Measurements from ENCODE around the gene SRPK2. TPM values are rescaled to one million over a fixed set of nuclear protein-coding genes. Genes with fewer than 3 reads are reported as not detected.
"Not testable (repeated sequence)": the region's sequence is repeated elsewhere in the genome, so short reads cannot be mapped to it uniquely, and the experiment has no call there.

SRPK2 gene
- total RNA-seq, 1 donor from 2014 or later, result 70.5 TPM

GRCh38 chr7:105423987-105424386, 35.3 kb upstream of the SRPK2 start:
- no peaks in the 10 kb centered on the region for H3K36me3 Mint-ChIP-seq (ENCODE audit: low read depth, unreplicated experiment)
- no peak for DNase-seq (ENCODE audit: low spot score)
- no peak overlapping the region for H3K4me3 Mint-ChIP-seq (ENCODE audit: unreplicated experiment)
- no peak overlapping the region for H3K27ac Mint-ChIP-seq (ENCODE audit: unreplicated experiment)
- TF ChIP-seq, protein P1, sequence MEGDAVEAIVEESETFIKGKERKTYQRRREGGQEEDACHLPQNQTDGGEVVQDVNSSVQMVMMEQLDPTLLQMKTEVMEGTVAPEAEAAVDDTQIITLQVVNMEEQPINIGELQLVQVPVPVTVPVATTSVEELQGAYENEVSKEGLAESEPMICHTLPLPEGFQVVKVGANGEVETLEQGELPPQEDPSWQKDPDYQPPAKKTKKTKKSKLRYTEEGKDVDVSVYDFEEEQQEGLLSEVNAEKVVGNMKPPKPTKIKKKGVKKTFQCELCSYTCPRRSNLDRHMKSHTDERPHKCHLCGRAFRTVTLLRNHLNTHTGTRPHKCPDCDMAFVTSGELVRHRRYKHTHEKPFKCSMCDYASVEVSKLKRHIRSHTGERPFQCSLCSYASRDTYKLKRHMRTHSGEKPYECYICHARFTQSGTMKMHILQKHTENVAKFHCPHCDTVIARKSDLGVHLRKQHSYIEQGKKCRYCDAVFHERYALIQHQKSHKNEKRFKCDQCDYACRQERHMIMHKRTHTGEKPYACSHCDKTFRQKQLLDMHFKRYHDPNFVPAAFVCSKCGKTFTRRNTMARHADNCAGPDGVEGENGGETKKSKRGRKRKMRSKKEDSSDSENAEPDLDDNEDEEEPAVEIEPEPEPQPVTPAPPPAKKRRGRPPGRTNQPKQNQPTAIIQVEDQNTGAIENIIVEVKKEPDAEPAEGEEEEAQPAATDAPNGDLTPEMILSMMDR (IDR thresholded peaks at IDR 0.05; ENCODE audit: unreplicated experiment), result no peak
- H3K4me1 Mint-ChIP-seq (ENCODE audit: unreplicated experiment), result no peaks in the 10 kb centered on the region
- peaks cover 2% of the 10 kb centered on the region for H3K27me3 Mint-ChIP-seq (ENCODE audit: unreplicated experiment)
- no peaks in the 10 kb centered on the region for H3K9me3 Mint-ChIP-seq (ENCODE audit: unreplicated experiment)

DNA sequence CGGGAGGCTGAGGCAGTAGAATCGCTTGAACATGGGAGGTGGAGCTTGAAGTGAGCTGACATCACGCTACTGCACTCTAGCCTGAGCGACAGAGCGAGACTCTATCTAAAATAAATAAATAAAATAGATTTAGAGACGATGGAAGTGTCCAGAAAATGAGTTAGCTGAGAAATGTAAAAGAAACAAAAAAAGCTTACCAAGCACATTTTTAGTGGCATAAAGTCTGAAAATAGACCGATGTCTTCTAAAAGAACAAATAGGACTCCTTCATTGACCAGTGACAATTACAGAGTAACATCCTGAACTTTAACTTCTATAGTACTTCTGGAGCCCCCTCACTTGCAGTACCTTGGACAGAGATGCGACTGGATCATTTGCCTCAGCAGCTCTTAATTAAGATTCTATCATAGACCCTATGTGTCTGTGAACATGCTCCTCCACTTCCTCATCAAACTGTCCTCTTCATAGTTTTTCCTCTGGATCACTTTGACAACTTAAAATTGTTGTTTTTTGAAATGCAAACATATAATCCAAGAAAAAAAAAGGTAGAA, 25.2 kb upstream of the SRPK2 start:
- Mint-ChIP-seq H3K9me3 (ENCODE audit: unreplicated experiment) (no peaks in the 10 kb centered on the region), H3K4me1 (ENCODE audit: unreplicated experiment) (peaks cover 2% of the 10 kb centered on the region)
- TF ChIP-seq, protein P1 (IDR thresholded peaks at IDR 0.05; ENCODE audit: unreplicated experiment), result no peak

GRCh38 chr7:105410774-105411173, 22.1 kb upstream of the SRPK2 start:
- H3K36me3 Mint-ChIP-seq (ENCODE audit: low read depth, unreplicated experiment); H3K27ac Mint-ChIP-seq (ENCODE audit: unreplicated experiment); H3K9me3 Mint-ChIP-seq (ENCODE audit: unreplicated experiment): not testable (repeated sequence)

More for the DNA sequence above, 25.2 kb upstream of the SRPK2 start:
- H3K36me3 Mint-ChIP-seq (ENCODE audit: low read depth, unreplicated experiment), result no peaks in the 10 kb centered on the region
- DNase-seq (ENCODE audit: low spot score), result no peak
- H3K4me3 Mint-ChIP-seq (ENCODE audit: unreplicated experiment), result no peak overlapping the region
- H3K27ac Mint-ChIP-seq (ENCODE audit: unreplicated experiment), result no peak overlapping the region
- H3K27me3 Mint-ChIP-seq (ENCODE audit: unreplicated experiment), result peaks cover 2% of the 10 kb centered on the region

DNA sequence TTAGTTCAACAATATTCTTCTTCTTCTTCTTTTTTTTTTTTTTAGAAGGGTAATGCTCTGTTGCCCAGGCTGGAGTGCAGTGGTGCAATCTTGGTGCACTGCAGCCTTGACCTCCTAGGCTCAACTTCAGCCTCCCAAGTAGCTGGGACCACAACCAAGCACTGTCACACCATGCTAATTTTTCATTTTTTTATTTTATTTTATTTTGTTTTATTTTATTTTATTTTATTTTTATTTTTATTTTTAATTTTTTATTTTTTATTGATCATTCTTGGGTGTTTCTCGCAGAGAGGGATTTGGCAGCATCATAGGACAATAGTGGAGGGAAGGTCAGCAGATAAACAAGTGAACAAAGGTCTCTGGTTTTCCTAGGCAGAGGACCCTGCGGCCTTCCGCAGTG, 21.1 kb upstream of the SRPK2 start:
- H3K4me3 Mint-ChIP-seq (ENCODE audit: unreplicated experiment); H3K4me1 Mint-ChIP-seq (ENCODE audit: unreplicated experiment); H3K9me3 Mint-ChIP-seq (ENCODE audit: unreplicated experiment); H3K27ac Mint-ChIP-seq (ENCODE audit: unreplicated experiment); DNase-seq (ENCODE audit: low spot score); H3K27me3 Mint-ChIP-seq (ENCODE audit: unreplicated experiment); H3K36me3 Mint-ChIP-seq (ENCODE audit: low read depth, unreplicated experiment): not testable (repeated sequence)

More at GRCh38 chr7:105410774-105411173, 22.1 kb upstream of the SRPK2 start:
- H3K4me3 Mint-ChIP-seq (ENCODE audit: unreplicated experiment); H3K27me3 Mint-ChIP-seq (ENCODE audit: unreplicated experiment); H3K4me1 Mint-ChIP-seq (ENCODE audit: unreplicated experiment); DNase-seq (ENCODE audit: low spot score): not testable (repeated sequence)

DNA sequence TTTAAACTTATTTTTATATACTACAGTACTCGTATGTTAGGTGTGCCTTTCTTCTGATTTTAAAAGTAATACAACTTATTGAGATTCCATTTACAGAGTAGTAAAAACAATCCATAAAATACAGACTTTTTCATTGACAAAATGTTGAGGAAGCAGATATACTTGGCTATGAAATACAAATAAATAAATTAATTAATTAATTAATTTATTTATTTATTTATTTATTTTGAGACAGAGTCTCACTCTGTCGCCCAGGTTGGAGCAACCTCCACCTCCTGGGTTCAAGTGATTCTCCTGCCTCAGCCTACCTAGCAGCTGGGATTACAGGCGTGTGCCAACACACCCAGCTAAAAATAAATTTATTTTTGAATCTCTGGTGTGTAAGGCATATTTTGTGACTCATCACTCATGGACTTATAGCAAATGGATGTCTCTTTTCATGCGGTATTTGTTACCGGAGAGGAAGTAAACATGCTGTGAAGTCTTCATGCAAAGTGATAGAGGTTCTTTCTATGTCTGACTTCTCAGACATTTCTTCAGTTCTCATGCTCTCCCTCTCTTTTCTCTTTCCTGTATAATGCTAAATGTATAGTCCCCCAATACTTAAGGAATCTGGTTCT, 20.2 kb upstream of the SRPK2 start:
- no peak for DNase-seq (ENCODE audit: low spot score)
- no peaks in the 10 kb centered on the region for H3K9me3 Mint-ChIP-seq (ENCODE audit: unreplicated experiment)
- TF ChIP-seq, protein P1 (IDR thresholded peaks at IDR 0.05; ENCODE audit: unreplicated experiment), result no peak
- no peak overlapping the region for H3K27ac Mint-ChIP-seq (ENCODE audit: unreplicated experiment)
- no peak overlapping the region for H3K4me3 Mint-ChIP-seq (ENCODE audit: unreplicated experiment)
- no peaks in the 10 kb centered on the region for H3K36me3 Mint-ChIP-seq (ENCODE audit: low read depth, unreplicated experiment)
- peaks cover 4% of the 10 kb centered on the region for H3K27me3 Mint-ChIP-seq (ENCODE audit: unreplicated experiment)
- no peaks in the 10 kb centered on the region for H3K4me1 Mint-ChIP-seq (ENCODE audit: unreplicated experiment)

DNA sequence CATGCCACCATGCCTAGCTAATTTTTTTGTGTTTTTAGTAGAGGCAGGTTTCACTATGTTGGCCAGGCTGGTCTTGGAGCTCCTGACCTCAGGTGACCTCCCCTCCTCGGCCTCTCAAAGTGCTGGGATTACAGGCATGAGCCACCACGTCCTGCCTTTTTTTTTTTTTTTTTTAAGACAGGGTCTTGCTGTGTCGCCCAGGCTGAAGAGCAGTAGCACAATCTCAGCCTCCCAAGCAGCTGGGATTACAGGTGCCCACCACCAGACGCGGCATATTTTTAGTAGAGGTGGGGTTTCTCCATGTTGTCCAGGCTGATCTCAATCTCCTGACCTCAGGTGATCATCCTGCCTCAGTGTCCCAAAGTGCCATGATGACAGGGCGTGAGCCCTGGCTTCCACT, 14.4 kb upstream of the SRPK2 start:
- no peak for DNase-seq (ENCODE audit: low spot score)
- H3K27ac Mint-ChIP-seq (ENCODE audit: unreplicated experiment), result no peak overlapping the region
- no peaks in the 10 kb centered on the region for H3K36me3 Mint-ChIP-seq (ENCODE audit: low read depth, unreplicated experiment)
- no peak overlapping the region for H3K4me3 Mint-ChIP-seq (ENCODE audit: unreplicated experiment)
- H3K9me3 Mint-ChIP-seq (ENCODE audit: unreplicated experiment), result no peaks in the 10 kb centered on the region
- H3K27me3 Mint-ChIP-seq (ENCODE audit: unreplicated experiment), result peaks cover 2% of the 10 kb centered on the region
- TF ChIP-seq, protein P1 (IDR thresholded peaks at IDR 0.05; ENCODE audit: unreplicated experiment), result no peak
- H3K4me1 Mint-ChIP-seq (ENCODE audit: unreplicated experiment), result peaks cover 10% of the 10 kb centered on the region

Data from endothelial cell (in vitro differentiated cells).